ENCODE data around the gene TFB1M.
A peak's percentile ranks its signal among the peaks of the same experiment; 100 is the strongest.
"Not testable (repeated sequence)": the region's sequence is repeated elsewhere in the genome, so short reads cannot be mapped to it uniquely, and the experiment has no call there.

TFB1M gene

DNA sequence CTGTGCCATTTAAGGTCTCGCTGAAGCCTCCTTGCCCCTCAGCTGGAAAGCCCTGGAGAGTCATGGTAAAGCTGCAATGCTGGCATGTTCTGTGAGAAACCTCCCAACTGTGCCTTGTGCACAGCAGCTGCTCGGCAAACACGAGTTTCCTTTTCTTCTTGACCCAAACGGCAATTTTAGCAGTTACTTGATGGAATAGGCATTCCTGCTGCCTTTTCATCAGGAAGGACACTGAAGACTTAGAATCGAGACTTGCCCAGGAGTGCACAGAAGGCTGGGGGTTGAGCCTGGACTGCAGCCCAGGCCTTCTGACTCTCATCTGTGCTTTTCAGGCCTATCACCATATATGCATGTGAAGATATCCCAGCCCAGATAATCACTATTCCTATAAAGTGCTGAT is 79.2 kb downstream of the TFB1M start:
- Mint-ChIP-seq H3K9me3 (peaks cover 10% of the 10 kb centered on the region), H3K4me1 (ENCODE audit: low read depth) (no peaks in the 10 kb centered on the region), H3K27ac (no peak overlapping the region), H3K27me3 (ENCODE audit: low read depth) (no peaks in the 10 kb centered on the region), H3K36me3 (ENCODE audit: low read depth) (peaks cover 6% of the 10 kb centered on the region), H3K4me3 (no peak overlapping the region)

- H3K4me3 Mint-ChIP-seq: no peak overlapping the region
- H3K4me1 Mint-ChIP-seq (ENCODE audit: low read depth): no peaks in the 10 kb centered on the region
- no peaks in the 10 kb centered on the region for H3K27me3 Mint-ChIP-seq (ENCODE audit: low read depth)
- H3K9me3 Mint-ChIP-seq: peaks cover 12% of the 10 kb centered on the region
- peaks cover 6% of the 10 kb centered on the region for H3K36me3 Mint-ChIP-seq (ENCODE audit: low read depth)
- no peak overlapping the region for H3K27ac Mint-ChIP-seq
Observed at GRCh38 chr6:155234687-155235086, 79.6 kb downstream of the TFB1M start.

- H3K27ac Mint-ChIP-seq: no peak overlapping the region
- no peaks in the 10 kb centered on the region for H3K4me1 Mint-ChIP-seq (ENCODE audit: low read depth)
- H3K9me3 Mint-ChIP-seq: peaks cover 12% of the 10 kb centered on the region
- H3K36me3 Mint-ChIP-seq (ENCODE audit: low read depth): peaks cover 9% of the 10 kb centered on the region
- H3K4me3 Mint-ChIP-seq: no peak overlapping the region
- H3K27me3 Mint-ChIP-seq (ENCODE audit: low read depth): no peaks in the 10 kb centered on the region
Observed at GRCh38 chr6:155234167-155234566, 80.1 kb downstream of the TFB1M start.

DNA sequence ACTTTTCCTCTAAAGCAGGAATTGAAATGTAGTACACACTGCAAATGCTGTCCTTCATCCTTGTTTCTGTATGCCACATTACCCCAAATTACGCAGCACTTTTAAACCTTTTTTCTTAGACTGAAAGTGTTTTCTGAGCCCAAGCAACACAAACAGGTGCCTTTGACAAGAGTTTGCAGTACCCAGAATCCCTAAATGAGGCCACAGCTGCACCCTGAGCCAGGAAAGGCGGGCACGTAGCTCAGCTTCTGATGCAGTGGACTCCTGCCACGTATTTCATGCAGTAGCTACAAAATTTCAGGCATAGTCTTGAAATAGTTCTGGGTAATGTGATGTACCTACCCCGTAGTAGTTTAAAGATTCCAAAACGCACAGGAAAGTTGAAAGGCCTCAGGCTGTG is 81.4 kb downstream of the TFB1M start:
- Mint-ChIP-seq H3K4me3 (no peak overlapping the region), H3K27ac (no peak overlapping the region), H3K36me3 (ENCODE audit: low read depth) (peaks cover 2% of the 10 kb centered on the region), H3K27me3 (ENCODE audit: low read depth) (no peaks in the 10 kb centered on the region), H3K4me1 (ENCODE audit: low read depth) (no peaks in the 10 kb centered on the region), H3K9me3 (peaks cover 5% of the 10 kb centered on the region)

DNA sequence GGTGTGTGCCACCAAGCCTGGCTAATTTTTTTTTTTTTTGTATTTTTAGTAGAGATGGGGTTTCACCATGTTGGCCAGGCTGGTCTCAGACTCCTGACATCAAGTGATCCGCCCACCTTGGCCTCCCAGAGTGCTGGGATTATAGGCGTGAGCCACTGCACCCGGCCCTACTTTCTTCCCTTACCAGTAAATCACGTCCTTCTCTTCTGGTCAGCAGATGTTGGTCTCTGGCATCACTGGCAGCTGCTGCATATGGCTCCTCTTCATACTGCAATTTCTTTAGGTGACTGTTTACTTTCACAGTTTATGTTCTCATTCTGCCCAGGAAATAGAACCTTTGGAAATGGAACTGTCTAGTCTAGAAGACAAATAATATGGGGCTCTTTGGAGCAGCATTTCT is 83.3 kb downstream of the TFB1M start:
- H3K4me3 Mint-ChIP-seq; H3K27me3 Mint-ChIP-seq (ENCODE audit: low read depth); H3K4me1 Mint-ChIP-seq (ENCODE audit: low read depth); H3K9me3 Mint-ChIP-seq; H3K36me3 Mint-ChIP-seq (ENCODE audit: low read depth); H3K27ac Mint-ChIP-seq: not testable (repeated sequence)

- Mint-ChIP-seq H3K36me3 (ENCODE audit: low read depth) (peaks cover 4% of the 10 kb centered on the region), H3K27ac (no peak overlapping the region), H3K9me3 (peaks cover 4% of the 10 kb centered on the region), H3K4me3 (no peak overlapping the region), H3K4me1 (ENCODE audit: low read depth) (peaks cover 16% of the 10 kb centered on the region), H3K27me3 (ENCODE audit: low read depth) (no peaks in the 10 kb centered on the region)
Observed at GRCh38 chr6:155228546-155229166, 85.6 kb downstream of the TFB1M start.

GRCh38 chr6:155227046-155227445 is 87.2 kb downstream of the TFB1M start:
- Mint-ChIP-seq H3K4me1 (ENCODE audit: low read depth) (peaks cover 23% of the 10 kb centered on the region), H3K9me3 (peaks cover 4% of the 10 kb centered on the region), H3K27ac (no peak overlapping the region), H3K27me3 (ENCODE audit: low read depth) (no peaks in the 10 kb centered on the region), H3K4me3 (no peak overlapping the region), H3K36me3 (ENCODE audit: low read depth) (peaks cover 4% of the 10 kb centered on the region)

DNA sequence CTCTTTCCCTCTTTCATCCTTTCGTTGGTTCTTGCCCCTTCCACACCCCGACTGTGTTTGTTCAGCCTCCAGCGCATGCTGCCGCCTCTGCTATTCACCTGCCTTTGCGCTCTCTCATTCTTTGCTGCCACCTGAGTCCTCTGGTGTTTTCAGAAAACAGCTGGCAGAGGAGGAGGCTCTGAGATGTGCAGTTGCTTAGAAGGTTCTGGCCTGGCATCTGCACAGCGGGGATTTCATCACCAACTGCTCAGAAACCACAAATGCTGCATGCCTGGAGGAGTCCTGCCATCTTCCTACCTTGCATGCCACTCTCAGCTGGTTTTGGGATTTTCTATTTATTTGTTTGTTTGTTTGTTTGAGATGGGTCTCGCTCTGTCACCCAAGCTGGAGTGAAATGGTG is 89.7 kb downstream of the TFB1M start:
- H3K4me3 Mint-ChIP-seq: no peak overlapping the region
- H3K36me3 Mint-ChIP-seq (ENCODE audit: low read depth): peaks cover 5% of the 10 kb centered on the region
- H3K9me3 Mint-ChIP-seq: no peaks in the 10 kb centered on the region
- peak overlapping the region; percentile 86 for H3K27ac Mint-ChIP-seq
- no peaks in the 10 kb centered on the region for H3K27me3 Mint-ChIP-seq (ENCODE audit: low read depth)
- H3K4me1 Mint-ChIP-seq (ENCODE audit: low read depth): peaks cover 23% of the 10 kb centered on the region

GRCh38 chr6:155223646-155224451 is 90.4 kb downstream of the TFB1M start:
- H3K27me3 Mint-ChIP-seq (ENCODE audit: low read depth): no peaks in the 10 kb centered on the region
- H3K36me3 Mint-ChIP-seq (ENCODE audit: low read depth): peaks cover 3% of the 10 kb centered on the region
- no peaks in the 10 kb centered on the region for H3K9me3 Mint-ChIP-seq
- H3K27ac Mint-ChIP-seq: peak overlapping the region; percentile 86
- peaks cover 23% of the 10 kb centered on the region for H3K4me1 Mint-ChIP-seq (ENCODE audit: low read depth)
- H3K4me3 Mint-ChIP-seq: peak overlapping the region; percentile 11

- Mint-ChIP-seq H3K9me3 (no peaks in the 10 kb centered on the region), H3K36me3 (ENCODE audit: low read depth) (peaks cover 3% of the 10 kb centered on the region), H3K27ac (no peak overlapping the region), H3K27me3 (ENCODE audit: low read depth) (no peaks in the 10 kb centered on the region), H3K4me1 (ENCODE audit: low read depth) (peaks cover 23% of the 10 kb centered on the region), H3K4me3 (no peak overlapping the region)
Observed at GRCh38 chr6:155222506-155222905, 91.8 kb downstream of the TFB1M start.

DNA sequence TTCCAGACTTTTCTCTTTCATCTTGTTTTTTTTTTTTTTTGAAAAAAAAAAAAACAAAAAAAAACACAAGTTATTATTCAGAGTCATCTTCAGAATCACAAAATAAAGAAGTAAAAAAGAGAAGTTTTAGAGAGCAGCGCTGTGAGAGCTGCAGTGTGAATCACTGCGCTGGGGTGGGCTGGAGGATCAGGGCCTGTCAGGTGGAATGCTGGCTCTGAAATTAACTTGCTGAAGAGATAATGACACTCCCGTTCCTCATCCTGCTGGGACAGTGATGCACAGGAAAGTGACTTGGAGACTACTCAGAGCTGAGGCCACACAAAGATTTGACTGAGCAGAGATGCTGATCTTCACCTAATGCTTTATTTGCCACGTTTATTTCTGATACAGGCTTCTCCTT is 93.2 kb downstream of the TFB1M start:
- no peaks in the 10 kb centered on the region for H3K9me3 Mint-ChIP-seq
- no peak overlapping the region for H3K4me3 Mint-ChIP-seq
- H3K27ac Mint-ChIP-seq: no peak overlapping the region
- peaks cover 11% of the 10 kb centered on the region for H3K27me3 Mint-ChIP-seq (ENCODE audit: low read depth)
- peaks cover 23% of the 10 kb centered on the region for H3K4me1 Mint-ChIP-seq (ENCODE audit: low read depth)
- H3K36me3 Mint-ChIP-seq (ENCODE audit: low read depth): peaks cover 3% of the 10 kb centered on the region

GRCh38 chr6:155219858-155220301 is 94.4 kb downstream of the TFB1M start:
- no peak overlapping the region for H3K4me3 Mint-ChIP-seq
- peaks cover 18% of the 10 kb centered on the region for H3K4me1 Mint-ChIP-seq (ENCODE audit: low read depth)
- peaks cover 3% of the 10 kb centered on the region for H3K36me3 Mint-ChIP-seq (ENCODE audit: low read depth)
- no peak overlapping the region for H3K27ac Mint-ChIP-seq
- no peaks in the 10 kb centered on the region for H3K9me3 Mint-ChIP-seq
- peaks cover 11% of the 10 kb centered on the region for H3K27me3 Mint-ChIP-seq (ENCODE audit: low read depth)

DNA sequence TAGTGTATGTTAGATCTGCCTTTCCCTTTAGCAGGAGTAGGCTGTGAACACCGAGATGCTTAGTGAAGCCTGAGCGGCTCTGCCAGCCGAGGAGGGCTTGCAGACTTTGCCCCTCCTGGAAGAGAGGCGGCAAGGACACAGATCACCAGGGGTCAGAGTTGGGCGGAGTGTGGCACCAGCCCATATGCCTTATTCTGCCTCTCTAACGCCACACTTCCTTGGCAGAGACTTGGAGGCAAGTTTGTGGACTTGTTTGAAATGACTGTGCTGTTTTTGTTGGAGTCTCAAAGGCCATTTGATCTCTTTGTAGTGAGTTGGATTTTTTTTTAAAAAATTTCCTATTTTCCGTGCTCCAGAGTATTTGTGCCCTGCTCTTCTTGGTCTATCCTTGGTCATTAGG is 95.0 kb downstream of the TFB1M start:
- Mint-ChIP-seq H3K4me1 (ENCODE audit: low read depth) (peaks cover 13% of the 10 kb centered on the region), H3K36me3 (ENCODE audit: low read depth) (peaks cover 4% of the 10 kb centered on the region), H3K27ac (no peak overlapping the region), H3K4me3 (no peak overlapping the region), H3K9me3 (no peaks in the 10 kb centered on the region), H3K27me3 (ENCODE audit: low read depth) (peaks cover 11% of the 10 kb centered on the region)

- H3K4me3 Mint-ChIP-seq; H3K4me1 Mint-ChIP-seq (ENCODE audit: low read depth); H3K36me3 Mint-ChIP-seq (ENCODE audit: low read depth); H3K9me3 Mint-ChIP-seq; H3K27ac Mint-ChIP-seq: not testable (repeated sequence)
- H3K27me3 Mint-ChIP-seq (ENCODE audit: low read depth): peaks cover 11% of the 10 kb centered on the region
Observed at GRCh38 chr6:155218711-155219110, 95.6 kb downstream of the TFB1M start.

GRCh38 chr6:155216312-155217046 is 97.8 kb downstream of the TFB1M start:
- no peaks in the 10 kb centered on the region for H3K9me3 Mint-ChIP-seq
- peaks cover 5% of the 10 kb centered on the region for H3K36me3 Mint-ChIP-seq (ENCODE audit: low read depth)
- peaks cover 11% of the 10 kb centered on the region for H3K27me3 Mint-ChIP-seq (ENCODE audit: low read depth)
- no peak overlapping the region for H3K4me3 Mint-ChIP-seq
- H3K4me1 Mint-ChIP-seq (ENCODE audit: low read depth): no peaks in the 10 kb centered on the region
- H3K27ac Mint-ChIP-seq: no peak overlapping the region
